HUDEP-2 (cell line): ENCODE measurements around the gene CIRBP.

ENCODE experiments used
- DNase-seq, 76 experiments: peaks; one replicate each; lab custom pipeline; 2025; ENCODE audit not compliant: unreplicated experiment in 76 of 76; lab: John Stamatoyannopoulos, UW

The CIRBP gene

GRCh38 chr19:1269065-1269477 is at the start of gene CIRBP:
CIRBP (plus strand) TSS chr19:1269332; CDS start chr19:1270934, 1,602 bp downstream.
- peak; percentile 91 to 100 (median 100) for DNase-seq

DNA sequence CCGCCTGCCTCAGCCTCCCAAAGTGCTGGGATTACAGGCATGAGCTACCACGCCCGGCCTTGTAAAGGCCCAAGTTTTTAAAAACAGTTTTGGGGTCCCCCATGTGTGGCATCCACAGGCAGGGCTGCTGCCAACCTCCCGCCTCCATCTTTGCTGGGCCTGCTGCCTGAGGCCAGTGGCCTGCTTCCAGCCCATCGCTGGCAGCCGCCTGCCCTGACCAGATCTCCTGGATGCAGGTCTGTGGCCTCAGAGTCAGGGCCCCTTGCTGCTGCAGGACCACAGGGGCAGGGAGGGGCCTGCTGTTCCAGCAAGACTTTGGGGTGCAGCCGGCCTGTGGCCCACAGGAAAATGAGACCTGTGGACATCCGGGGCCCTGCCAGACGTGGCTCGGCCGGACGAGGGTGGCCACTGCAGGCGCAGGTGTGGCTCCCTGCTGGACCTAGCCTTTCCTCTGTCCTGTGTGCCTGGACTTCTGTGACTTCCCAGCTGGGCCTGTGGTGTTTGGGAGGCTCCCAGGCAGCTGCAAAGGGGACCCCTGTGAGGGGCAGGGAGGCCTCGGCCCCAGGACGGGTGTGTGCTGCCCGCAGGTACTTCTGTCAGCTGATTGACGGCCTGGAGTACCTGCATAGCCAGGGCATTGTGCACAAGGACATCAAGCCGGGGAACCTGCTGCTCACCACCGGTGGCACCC is 49.2 kb upstream of the CIRBP start:
- no peak for DNase-seq

DNA sequence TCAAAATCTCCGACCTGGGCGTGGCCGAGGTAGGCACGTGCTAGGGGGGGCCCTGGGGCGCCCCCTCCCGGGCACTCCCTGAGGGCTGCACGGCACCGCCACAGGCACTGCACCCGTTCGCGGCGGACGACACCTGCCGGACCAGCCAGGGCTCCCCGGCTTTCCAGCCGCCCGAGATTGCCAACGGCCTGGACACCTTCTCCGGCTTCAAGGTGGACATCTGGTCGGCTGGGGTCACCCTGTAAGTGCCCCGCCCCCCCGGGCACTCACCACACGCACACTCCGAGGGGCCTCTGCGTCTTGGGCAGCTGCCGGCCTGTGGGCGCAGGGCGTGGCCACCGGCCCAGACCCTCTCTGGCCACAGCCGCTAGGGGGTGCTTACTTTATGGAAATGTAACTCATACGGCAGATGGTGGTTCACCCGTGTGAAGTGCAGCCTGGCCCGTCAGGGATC is 48.6 kb upstream of the CIRBP start:
- no peak for DNase-seq

- DNase-seq, result peak in 2 of 76 experiments; percentile 30 to 31
These were observed 47.9 kb upstream of the CIRBP start for GRCh38 chr19:1220976-1221903.

- DNase-seq, result no peak
These were observed 47.3 kb upstream of the CIRBP start for GRCh38 chr19:1221904-1222255.

- no peak for DNase-seq
These were observed 46.7 kb upstream of the CIRBP start for GRCh38 chr19:1222394-1222793.

GRCh38 chr19:1223018-1223855 is 45.9 kb upstream of the CIRBP start:
- peak in 7 of 76 experiments; percentile 22 to 32 (median 27) for DNase-seq

DNA sequence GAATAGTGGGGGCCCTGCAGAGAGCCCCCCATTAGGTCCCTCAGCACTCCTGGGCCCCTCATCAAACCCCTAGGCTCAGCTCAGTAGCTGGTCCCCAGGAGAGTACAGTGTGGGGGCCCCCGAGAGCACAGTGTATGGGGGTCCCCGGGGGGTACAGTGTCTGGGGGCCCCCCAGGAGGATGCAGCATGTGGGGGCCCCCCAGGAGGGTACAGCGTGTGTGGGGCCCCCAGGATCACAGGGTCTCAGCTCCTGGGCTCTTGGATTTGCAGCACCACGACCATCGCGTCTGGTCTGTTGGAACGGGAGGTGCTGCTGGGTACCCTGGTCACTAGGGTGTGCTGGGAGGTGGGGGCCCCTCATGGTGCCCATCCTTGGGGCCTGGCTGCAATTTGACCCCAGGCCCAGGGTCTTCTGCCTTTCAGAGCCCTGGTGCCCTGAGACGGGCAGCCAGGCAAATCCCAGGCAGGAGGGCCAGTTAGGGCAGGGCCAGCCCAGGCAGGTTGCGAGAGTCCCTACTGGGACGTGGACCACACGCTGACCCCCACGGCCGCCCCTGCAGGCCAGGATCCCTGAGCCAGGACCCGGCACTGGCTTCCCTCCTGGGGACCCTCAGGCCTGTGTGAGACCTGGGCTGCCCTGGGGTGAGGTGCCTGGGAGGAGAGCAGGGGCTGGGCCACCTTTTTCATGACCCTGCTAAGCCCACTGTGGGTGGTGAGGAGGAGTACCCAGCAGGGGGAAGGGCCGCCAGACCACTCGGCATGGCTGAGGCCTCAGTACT is 44.9 kb upstream of the CIRBP start:
- no peak for DNase-seq

DNA sequence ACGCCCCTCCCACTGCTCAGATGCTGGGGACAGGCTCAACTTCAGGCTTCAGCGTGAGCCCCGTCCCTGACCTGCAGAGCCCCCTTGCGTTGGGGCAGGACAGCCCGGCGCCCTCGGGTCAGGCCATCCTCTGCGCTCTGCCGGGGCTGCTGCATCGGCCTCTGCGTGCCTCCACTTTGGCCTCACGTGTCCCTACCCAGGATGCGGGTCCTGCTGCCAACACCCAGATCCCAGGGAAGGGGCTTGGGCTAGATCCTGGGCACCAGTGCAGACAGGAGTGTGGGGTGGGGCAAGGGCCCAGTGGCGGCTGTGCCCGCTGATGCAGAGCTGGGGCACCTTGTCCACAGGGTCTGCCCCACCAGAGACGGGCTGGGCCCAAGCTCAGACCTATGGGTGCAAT is 44.3 kb upstream of the CIRBP start:
- DNase-seq, result no peak

DNA sequence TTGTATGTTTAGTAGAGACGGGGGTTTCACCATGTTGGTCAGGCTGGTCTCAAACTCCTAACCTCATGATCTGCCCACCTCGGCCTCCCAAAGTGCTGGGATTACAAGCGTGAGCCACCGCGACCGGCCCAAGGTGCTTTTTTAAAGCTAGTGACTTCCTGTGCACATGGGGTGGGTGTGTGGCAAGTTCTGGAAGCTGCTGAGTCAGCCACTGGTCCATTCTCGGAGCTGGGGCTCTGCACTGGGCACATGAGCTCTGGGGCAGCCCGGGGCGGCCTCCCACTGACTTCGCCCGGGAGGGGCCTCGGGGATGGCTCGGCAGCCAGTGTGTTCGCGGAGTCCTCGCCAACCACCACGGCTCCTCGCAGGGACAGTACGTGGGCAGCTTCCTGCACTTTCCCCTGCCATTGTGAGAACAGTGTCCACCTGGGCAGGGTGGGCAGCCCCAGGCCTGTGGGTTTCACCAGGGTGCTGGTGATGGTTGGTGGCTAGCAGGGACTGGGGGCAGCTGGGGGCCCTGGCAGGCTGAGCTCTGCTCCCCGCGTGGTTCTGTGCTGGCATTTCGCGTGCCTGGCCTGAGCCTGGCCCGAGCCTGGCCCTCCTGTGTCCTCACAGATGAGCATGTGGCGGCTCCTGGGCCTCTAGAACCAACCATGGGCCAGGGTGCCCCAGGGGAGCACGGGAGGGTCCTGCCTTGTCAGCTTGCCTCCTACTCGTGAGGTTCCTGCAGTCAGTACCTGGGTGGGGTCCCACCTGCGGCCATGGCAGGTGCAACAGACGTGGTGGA is 43.5 kb upstream of the CIRBP start:
- DNase-seq, result no peak

GRCh38 chr19:1226227-1226518 is 43.0 kb upstream of the CIRBP start:
- no peak for DNase-seq

GRCh38 chr19:1226522-1227303 is 42.4 kb upstream of the CIRBP start:
- no peak for DNase-seq

- peak in 51 of 76 experiments; percentile 22 to 86 (median 55) for DNase-seq
These were observed 41.7 kb upstream of the CIRBP start for GRCh38 chr19:1227304-1228054.

- DNase-seq, result no peak
These were observed 40.8 kb upstream of the CIRBP start for GRCh38 chr19:1228161-1228957.

GRCh38 chr19:1229056-1229923 is 39.8 kb upstream of the CIRBP start:
- DNase-seq, result no peak
